MM.1S (cell line): ENCODE data around the gene USP24.
"Not testable (repeated sequence)": the region's sequence is repeated elsewhere in the genome, so short reads cannot be mapped to it uniquely, and the experiment has no call there.

Source experiments
- EZH2 ChIP-seq: fragments of 300-600 bp; sonication (generic); optimal IDR thresholded peaks from 2 replicates; pipeline ENCODE3; 2017; ENCODE audit warnings: low read depth, mild to moderate bottlenecking, antibody characterized with exemption, low read length, mixed read lengths
- EZH2phosphoT487 ChIP-seq: fragments of 300-600 bp; sonication (generic); IDR thresholded peaks from 2 replicates; pipeline ENCODE4 v1.6.1; 2018; ENCODE audit warnings: antibody characterized with exemption, low read length
- TF ChIP-seq, protein P1 (sequence below): fragments of 300-600 bp; sonication (generic); IDR thresholded peaks from 2 replicates; pipeline ENCODE4 v1.5.1; 2016; ENCODE audit warnings: antibody characterized with exemption, low read length, mixed read lengths

DNA sequence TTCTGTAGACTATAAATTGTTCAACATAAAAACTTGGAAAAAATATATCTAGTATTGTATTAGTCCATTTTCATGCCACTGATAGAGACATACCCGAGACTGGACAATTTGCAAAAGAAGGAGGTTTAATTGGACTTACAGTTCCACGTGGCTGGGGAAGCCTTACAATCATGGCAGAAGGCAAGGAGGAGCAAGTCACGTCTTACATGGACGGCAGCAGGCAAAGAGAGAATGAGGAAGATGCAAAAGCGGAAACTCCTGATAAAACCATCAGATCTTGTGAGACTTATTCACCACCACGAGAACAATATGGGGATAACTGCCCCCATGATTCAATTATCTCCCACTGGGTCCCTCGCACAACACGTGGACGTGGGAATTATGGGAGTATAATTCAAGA, 15.4 kb downstream of the USP24 start:
- TF ChIP-seq, protein P1, sequence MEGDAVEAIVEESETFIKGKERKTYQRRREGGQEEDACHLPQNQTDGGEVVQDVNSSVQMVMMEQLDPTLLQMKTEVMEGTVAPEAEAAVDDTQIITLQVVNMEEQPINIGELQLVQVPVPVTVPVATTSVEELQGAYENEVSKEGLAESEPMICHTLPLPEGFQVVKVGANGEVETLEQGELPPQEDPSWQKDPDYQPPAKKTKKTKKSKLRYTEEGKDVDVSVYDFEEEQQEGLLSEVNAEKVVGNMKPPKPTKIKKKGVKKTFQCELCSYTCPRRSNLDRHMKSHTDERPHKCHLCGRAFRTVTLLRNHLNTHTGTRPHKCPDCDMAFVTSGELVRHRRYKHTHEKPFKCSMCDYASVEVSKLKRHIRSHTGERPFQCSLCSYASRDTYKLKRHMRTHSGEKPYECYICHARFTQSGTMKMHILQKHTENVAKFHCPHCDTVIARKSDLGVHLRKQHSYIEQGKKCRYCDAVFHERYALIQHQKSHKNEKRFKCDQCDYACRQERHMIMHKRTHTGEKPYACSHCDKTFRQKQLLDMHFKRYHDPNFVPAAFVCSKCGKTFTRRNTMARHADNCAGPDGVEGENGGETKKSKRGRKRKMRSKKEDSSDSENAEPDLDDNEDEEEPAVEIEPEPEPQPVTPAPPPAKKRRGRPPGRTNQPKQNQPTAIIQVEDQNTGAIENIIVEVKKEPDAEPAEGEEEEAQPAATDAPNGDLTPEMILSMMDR: not testable (repeated sequence)
- not testable (repeated sequence) for TF ChIP-seq EZH2, EZH2phosphoT487
